Thoracic aorta (tissue), 2 donors: Measurements from ENCODE around the gene ZBTB44. TPM values are rescaled to one million over a fixed set of nuclear protein-coding genes. Genes with fewer than 3 reads are reported as not detected.

Experiments used
- ATAC-seq: fragments of 150-250 bp; one replicate; pipeline ENCODE4 v1.8.0; 2017; ENCODE audit warnings: low read depth; ENCODE audit not compliant: insufficient number of reproducible peaks, low FRiP score
- DNase-seq: peaks from one replicate; pipeline ENCODE4 v3.0.0-alpha.2; 2020; ENCODE audit warnings: low spot score
- H3K27ac ChIP-seq, 2 donors: fragments of 200-600 bp; sonication (generic); 1 replicate in 1 of 2; 2 replicates in 1 of 2; pipeline ENCODE4 v1.5.1; 2016; ENCODE audit warnings: mild to moderate bottlenecking in 2 of 2, moderate library complexity in 2 of 2
- H3K27me3 ChIP-seq: fragments of 200-600 bp; sonication (generic); replicated peaks from 2 replicates; pipeline ENCODE4 v1.6.0; 2016; ENCODE audit warnings: mild to moderate bottlenecking; ENCODE audit not compliant: insufficient read depth
- H3K36me3 ChIP-seq: fragments of 200-600 bp; sonication (generic); one replicate; pipeline ENCODE4 v1.5.1; 2016
- H3K4me1 ChIP-seq, 2 donors: fragments of 200-600 bp; sonication (generic); 1 replicate in 1 of 2; 2 replicates in 1 of 2; pipeline versions ENCODE4 v1.5.1 to v1.6.0; 2016; ENCODE audit warnings: low read depth in 2 of 2, mild to moderate bottlenecking in 1 of 2; ENCODE audit not compliant: control insufficient read depth in 1 of 2
- H3K4me3 ChIP-seq: fragments of 200-600 bp; sonication (generic); 2 replicates; pipeline ENCODE4 v1.5.1; 2016; ENCODE audit warnings: mild to moderate bottlenecking
- H3K9me3 ChIP-seq: fragments of 200-600 bp; sonication (generic); 2 replicates; pipeline ENCODE4 v1.5.1; 2016
- CTCF ChIP-seq: fragments of 200-600 bp; sonication (generic); IDR thresholded peaks from one replicate; pipeline ENCODE4 v1.5.1; 2019; ENCODE audit warnings: antibody characterized with exemption
- total RNA-seq, 2 donors: library from RNA; depleted of rRNA; stranded (reverse); fragments of >200 nt; gene quantifications; one replicate each; pipeline versions ENCODE4 v1.1.0 to v1.2.3, GENCODE V29; 2016

The ZBTB44 gene
- total RNA-seq, 2 donors from 2014 or later, result 38.0 to 48.7 TPM

GRCh38 chr11:130278745-130279144, 36.0 kb downstream of the ZBTB44 start:
- no peak overlapping the region for H3K27ac ChIP-seq

GRCh38 chr11:130278151-130278550, 36.6 kb downstream of the ZBTB44 start:
- TF ChIP-seq CTCF, result no peak
- no peak overlapping the region for H3K4me3 ChIP-seq
- DNase-seq, result no peak

More at GRCh38 chr11:130278745-130279144, 36.0 kb downstream of the ZBTB44 start:
- DNase-seq (no peak), ATAC-seq (no peak)
- H3K4me1 ChIP-seq, result no peaks in the 10 kb centered on the region
- H3K27me3 ChIP-seq, result no peaks in the 10 kb centered on the region
- no peaks in the 10 kb centered on the region for H3K36me3 ChIP-seq
- no peak for TF ChIP-seq CTCF
- no peak overlapping the region for H3K4me3 ChIP-seq
- peaks cover 15% of the 10 kb centered on the region for H3K9me3 ChIP-seq

GRCh38 chr11:130272336-130272735, 42.4 kb downstream of the ZBTB44 start:
- H3K36me3 ChIP-seq, result peaks cover 5% of the 10 kb centered on the region
- DNase-seq (no peak), ATAC-seq (no peak)
- H3K4me1 ChIP-seq, result peaks cover 0 to 7% of the 10 kb centered on the region in 2 donors
- no peak for TF ChIP-seq CTCF
- H3K4me3 ChIP-seq, result no peak overlapping the region
- H3K9me3 ChIP-seq, result peaks cover 3% of the 10 kb centered on the region
- H3K27ac ChIP-seq, result no peak overlapping the region
- H3K27me3 ChIP-seq, result no peaks in the 10 kb centered on the region

More at GRCh38 chr11:130278151-130278550, 36.6 kb downstream of the ZBTB44 start:
- Histone ChIP-seq H3K27me3 (no peaks in the 10 kb centered on the region), H3K4me1 (no peaks in the 10 kb centered on the region), H3K36me3 (no peaks in the 10 kb centered on the region), H3K27ac (no peak overlapping the region), H3K9me3 (peaks cover 15% of the 10 kb centered on the region)
- no peak for ATAC-seq

- Histone ChIP-seq H3K4me3 (no peak overlapping the region), H3K4me1 (peaks cover 0 to 7% of the 10 kb centered on the region in 2 donors), H3K27me3 (no peaks in the 10 kb centered on the region), H3K27ac (no peak overlapping the region), H3K9me3 (no peaks in the 10 kb centered on the region), H3K36me3 (peaks cover 5% of the 10 kb centered on the region)
- no peak for TF ChIP-seq CTCF
- ATAC-seq (no peak), DNase-seq (no peak)
Observed at GRCh38 chr11:130269326-130269943, 45.3 kb downstream of the ZBTB44 start.

- Histone ChIP-seq H3K4me1 (no peaks in the 10 kb centered on the region), H3K36me3 (peaks cover 15% of the 10 kb centered on the region), H3K9me3 (no peaks in the 10 kb centered on the region), H3K27ac (no peak overlapping the region), H3K27me3 (no peaks in the 10 kb centered on the region), H3K4me3 (no peak overlapping the region)
- ATAC-seq (no peak), DNase-seq (no peak)
- no peak for TF ChIP-seq CTCF
Observed at GRCh38 chr11:130263351-130263750, 51.4 kb downstream of the ZBTB44 start.
